GOT3 (cell line): ENCODE results near the gene CCT7.

ENCODE experiments used
- DNase-seq: peaks from one replicate; lab custom pipeline; 2025; ENCODE audit warnings: mixed read lengths; lab: John Stamatoyannopoulos, UW

Gene CCT7

DNA sequence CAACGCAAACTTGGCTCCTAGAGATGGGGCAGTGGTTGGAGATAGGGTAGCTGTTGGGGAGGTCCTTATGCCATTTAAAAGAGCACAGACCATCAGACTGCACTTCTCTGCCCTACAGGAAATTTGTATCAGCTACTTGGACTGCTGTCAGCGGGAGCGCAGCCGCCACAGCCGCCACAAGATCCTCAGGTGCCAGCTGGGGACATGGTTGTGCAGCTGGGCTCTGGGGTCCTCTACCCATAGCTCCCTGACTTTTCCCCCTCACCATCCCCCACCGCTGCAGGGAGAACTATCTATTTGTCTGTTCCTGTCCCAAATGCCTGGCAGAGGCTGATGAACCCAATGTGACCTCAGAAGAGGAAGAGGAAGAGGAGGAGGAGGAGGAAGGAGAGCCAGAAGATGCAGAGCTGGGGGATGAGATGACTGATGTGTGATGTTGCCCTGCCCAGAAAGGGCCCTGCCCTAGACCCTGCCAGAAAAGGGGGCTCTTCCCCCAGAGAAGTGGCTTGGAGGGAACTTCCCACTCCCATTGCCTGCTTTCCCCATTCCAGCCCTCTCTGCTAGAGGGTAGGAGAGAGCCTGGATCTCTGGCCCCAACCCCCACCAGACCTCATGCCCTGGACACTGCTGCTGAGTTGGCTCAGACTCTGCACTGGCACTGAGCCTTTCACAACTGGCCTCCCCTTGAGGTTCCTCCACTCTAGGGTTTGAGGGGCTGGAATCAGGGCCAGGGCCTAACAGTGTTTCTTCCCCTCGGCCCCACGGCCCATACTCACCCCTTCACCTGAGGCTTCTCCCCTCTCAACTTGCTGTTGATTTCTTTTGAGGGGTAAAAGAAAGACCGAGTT, 8.4 kb upstream of the CCT7 start:
- DNase-seq, result no peak

DNA sequence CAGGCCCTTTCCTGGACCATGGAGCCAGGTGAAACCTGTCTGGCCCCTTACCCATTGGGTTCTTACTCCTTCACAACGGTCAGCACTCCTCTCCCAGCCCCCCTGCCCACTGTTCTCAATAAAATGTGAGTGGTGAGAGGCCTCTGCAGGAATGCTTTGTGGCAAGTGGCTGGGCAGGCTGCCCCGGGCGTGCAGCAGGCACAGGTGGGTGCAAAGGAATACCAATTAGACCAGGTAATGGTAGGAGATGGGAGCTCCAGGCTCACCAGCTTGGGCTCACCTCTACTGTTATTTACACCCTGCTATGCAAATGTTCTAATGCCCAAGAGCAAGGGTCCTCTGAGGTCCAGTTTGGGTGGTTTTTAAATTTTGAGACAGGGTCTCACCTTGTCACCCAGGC, 7.0 kb upstream of the CCT7 start:
- DNase-seq, result no peak

DNA sequence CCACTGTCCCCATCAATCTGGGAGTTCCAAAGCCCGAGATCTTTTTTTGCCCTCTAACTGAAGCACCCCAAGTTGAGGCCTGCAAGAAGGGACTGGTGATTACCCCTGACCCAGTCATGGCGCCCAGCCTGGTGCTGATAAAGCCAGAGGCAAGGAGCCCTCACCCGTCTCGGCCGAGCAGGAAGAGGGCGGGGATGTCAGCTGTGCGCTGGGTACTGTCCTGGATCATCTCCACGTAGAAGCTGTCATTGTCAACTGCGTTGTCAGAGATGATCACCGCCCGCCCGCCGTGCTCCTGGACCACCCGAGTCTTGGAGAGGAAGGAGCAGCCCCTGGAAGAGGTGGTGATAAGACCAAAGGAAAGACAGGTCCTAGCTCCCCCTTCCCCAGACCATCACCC, 5.5 kb upstream of the CCT7 start:
- no peak for DNase-seq

DNA sequence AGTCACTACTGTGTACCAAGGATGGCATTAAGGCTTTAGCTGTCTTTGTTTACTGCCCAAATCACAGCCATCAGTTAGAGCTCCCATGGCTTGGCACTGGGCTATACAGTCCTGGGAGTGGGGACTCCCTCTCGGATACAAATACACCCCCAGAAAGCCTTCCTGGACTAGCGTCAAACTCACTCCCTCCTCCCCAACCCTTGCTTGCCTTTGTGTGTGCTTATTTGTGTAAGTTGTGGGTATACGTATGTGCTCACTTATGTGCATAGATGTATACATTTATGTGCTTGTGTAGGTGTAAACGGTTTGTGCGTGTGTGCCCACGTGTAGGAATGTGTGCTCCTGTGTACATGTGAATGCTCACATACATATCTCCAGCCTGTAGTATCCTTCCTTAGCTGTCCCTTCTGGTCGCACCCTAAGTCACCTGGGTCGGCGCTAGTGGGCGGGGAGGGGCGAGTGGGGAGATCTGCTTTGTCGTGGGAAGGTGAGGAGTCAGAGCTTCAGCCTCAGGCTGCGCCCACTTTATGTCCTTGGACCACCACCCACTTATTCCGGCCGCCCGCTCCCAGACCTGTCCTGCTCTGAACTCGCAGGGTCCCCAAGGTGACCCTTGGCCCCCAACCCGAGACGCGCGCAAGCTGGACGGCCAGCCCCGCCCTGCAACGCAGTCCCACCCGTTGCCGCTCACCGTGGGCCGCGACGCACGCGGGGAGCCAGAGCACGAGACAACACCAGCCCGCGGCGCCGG, 1.5 kb upstream of the CCT7 start:
- no peak for DNase-seq

DNA sequence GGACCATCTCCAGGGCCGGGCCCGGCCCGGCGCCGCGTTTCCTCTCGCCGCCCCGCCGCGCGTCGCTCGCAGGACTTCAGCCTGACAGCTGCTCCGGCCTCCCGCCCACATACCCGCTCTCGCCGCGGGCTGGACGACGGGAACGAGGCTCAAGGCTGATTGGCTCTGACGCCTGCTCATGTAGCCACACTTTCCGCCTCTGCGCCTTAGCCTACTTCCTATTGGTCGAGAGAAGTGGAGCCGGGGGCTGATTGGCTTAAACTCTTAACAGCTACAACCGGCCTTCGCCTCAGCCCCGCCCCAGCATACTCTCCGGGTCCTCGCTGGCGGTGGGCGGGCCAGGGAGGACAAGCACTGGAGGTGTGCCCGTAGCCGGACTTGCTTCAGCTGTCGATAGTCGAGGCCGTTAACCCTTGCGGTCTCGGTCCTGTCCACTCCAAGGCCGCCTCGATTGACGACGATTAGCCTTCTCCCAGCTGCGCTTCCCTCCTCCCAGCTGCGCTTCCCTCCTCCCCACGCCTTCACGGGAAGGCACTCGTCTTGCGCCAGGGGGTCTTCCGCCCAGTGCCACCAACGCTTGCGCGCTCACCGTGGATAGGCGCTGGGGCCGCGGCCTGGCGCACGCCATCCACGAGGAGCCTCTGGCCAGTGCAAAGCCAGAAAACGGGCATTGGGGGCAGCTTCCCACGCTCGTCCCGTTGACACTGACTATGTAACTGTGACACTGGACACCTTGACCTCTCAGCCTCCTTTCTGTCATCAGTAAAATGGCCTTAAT, 765 bp upstream of the CCT7 start, which contains the start of gene PRADC1:
Gene PRADC1, minus strand, starts transcription at position 86 of the 778 bp plus-strand sequence. Its CDS starts 79 bp downstream, at position 7.
- DNase-seq, result peak; percentile 93

DNA sequence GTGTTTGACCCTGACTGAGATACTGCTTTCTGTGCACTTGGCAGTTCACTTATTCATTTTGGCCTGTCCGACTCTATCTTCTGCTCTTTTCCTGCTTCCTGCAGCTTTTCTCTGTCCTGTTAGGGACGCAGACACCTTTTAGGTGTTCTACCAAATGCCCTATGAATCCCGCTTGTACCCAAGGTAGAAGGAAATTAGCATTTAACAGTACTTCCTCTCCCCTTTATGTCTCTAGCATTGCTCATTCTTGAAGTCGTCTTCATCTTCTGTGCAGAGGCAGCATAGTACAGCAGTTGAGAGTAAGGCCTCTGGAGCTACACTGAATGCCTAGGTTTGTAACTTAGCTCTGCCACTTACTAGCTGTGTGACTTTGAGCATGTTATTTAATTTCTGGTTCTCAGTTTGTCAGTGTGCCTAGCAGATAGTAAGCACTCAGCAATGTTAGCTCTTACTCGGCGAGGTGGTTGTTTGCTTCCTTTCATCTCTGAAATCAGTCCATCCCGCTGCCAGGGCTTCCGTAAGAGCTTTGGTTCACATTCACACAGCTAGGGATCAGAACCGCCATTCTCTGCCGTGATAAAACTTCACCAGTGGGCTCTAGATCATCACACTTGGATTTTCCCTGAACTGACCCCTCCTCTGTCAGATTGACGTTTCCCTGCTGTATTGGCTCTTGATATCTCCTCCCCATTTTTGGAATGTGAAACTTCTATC, 1.4 kb downstream of the CCT7 start:
- no peak for DNase-seq

DNA sequence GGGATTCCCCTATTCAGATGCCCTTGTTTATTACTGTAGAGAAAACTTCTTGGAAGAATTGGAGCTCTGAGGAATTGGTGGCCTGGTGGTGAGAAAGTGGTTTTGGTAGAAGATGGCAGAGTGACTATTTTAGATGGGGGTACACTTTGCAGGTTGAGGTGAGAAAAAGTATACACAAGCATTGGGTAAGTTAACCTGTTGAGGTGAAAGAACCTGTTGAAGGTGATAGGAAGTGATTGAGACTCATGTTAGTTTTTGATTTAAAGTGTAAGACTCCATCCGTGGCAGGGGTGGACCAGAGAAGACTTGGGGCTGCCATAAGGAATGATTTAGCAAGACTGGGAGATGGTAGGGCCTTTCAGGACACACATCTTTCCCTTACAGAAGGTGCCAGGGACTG, 3.1 kb downstream of the CCT7 start:
- DNase-seq, result no peak

DNA sequence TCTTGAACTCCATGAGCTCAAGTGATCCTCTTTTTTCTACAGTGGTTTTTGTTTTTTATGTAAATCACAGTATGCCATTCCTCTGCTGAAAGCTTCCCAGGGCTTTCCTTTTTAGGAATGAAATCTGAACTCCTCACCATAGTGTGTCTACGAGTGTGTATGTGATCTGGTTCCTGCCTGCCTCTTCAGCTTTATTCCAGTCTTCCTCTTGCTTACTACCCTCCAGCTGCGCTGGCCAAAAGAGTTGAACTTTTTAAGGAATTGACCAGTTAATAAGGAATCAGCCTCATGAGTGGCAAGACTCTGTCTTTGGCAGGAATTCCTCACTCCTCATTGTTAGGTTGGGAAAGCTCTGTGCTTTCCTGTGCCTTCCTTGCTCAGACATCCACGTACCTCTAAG, 4.0 kb downstream of the CCT7 start:
- no peak for DNase-seq

DNA sequence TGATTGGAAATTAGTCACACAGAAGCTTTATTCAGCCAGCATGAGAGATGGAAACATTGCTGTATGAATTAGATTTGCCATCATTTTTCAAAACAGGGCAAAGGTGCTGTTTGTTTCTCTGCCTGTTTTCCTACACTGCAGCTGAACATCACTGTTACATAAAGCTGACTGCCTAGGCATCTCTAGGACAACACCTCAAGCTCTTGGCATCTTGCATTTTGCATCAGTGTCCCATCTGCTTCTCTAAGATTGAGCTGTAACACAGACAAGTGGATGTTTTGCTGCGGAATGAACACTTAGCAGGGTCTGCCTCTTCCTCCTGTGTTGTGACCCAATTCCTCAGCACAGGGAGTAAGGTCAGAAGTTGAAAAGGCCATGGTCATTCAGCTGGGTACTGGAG, 4.9 kb downstream of the CCT7 start:
- DNase-seq, result no peak

DNA sequence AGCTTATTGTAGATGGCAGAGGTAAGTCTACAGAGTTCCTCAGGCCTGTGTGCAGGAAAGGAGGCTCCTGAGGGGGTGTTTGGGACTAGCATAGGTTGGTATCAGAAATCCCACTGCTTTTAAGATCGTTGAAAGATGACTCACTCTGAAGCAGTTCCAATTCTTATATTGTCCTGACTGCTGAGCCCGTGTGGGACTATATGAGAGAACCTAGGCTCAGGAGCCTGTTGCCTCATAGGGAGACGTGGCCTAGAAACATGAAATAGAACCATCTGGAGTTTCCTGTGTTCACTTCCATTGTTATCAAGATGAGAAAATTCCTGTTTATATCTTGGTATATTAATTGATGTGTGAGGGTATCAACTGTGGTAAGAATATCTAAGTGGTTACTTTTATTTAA, 5.7 kb downstream of the CCT7 start:
- DNase-seq, result no peak

DNA sequence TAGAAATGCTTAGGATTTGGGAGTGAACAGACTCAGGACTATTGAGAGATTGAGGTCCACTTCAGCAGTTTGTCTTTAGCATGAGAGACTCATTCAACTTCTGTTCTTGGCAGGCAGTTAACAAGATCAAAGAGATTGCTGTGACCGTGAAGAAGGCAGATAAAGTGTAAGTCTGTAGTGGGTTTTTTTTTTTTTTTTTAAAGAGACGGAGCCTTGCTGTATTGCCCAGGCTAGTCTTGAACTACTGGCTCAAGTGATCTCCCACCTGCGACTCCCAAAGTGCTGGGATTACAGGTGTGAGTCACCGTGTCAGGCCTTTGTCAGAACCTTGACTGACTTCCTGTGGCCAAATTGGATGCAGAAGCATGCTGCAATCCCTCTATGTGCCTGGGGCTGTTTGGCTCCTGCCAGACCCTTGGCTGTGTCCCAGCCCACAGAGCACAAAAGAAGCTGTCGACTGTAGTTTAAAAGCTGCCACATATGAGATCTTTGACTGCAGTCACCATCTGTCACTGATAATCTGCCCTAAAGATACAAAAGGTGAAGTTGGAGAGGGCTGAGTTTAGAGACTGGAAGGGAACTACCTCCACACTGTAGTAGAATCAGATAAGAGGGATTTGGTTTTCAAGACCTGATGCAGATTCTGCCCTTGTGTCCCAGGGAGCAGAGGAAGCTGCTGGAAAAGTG, 9.9 kb downstream of the CCT7 start:
- no peak for DNase-seq

DNA sequence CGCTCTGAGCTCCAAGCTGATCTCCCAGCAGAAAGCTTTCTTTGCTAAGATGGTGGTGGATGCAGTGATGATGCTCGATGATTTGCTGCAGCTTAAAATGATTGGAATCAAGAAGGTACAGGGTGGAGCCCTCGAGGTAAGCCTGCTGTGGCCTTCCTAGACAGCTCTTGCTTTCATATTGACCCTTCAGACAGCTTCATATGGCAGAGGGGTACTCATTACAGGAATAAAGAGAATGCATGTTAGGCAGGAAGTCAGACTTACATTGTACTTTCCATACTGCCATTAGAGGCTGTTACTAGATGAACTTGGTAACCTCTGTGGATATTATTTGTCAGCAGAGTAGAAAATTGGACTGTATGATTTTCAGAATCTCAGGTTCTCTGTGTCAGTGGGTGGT, 10.5 kb downstream of the CCT7 start:
- DNase-seq, result no peak

DNA sequence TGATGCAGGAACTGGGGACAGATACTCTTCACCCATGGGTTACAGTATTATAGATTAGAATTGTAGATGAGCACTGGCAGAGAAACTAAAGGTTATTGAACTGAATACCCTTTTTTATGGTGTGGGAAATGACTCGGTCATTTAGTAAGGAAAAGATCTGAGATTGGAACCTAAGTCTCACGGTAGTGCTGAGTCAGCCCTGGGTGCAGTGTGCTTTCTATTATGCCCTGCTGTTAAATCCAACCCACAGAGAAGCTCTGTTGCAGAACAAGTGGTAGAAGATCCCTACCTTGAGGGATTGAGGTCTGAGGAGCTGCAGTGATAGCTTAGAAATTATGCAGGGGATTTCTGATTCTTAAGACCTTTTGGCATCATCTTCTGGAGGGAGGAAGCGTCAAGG, 12.7 kb downstream of the CCT7 start:
- DNase-seq, result no peak

DNA sequence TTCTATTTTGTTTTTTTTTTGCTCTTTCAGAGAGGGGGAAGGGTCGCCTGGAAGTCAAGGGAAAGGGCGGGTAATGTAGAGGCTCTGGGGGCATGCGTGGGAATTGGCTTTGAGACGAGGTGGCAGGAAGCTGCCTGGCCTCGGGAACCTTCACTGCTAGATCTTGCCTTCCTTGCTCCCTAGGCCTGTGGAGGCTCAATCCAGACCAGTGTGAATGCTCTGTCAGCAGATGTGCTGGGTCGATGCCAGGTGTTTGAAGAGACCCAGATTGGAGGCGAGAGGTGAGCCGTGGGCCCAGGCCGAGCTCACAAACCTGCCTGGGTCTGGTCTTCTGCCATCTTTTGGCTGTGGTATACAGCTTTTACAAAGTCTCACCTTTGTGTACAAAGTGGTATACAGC, 15.5 kb downstream of the CCT7 start:
- DNase-seq, result no peak

DNA sequence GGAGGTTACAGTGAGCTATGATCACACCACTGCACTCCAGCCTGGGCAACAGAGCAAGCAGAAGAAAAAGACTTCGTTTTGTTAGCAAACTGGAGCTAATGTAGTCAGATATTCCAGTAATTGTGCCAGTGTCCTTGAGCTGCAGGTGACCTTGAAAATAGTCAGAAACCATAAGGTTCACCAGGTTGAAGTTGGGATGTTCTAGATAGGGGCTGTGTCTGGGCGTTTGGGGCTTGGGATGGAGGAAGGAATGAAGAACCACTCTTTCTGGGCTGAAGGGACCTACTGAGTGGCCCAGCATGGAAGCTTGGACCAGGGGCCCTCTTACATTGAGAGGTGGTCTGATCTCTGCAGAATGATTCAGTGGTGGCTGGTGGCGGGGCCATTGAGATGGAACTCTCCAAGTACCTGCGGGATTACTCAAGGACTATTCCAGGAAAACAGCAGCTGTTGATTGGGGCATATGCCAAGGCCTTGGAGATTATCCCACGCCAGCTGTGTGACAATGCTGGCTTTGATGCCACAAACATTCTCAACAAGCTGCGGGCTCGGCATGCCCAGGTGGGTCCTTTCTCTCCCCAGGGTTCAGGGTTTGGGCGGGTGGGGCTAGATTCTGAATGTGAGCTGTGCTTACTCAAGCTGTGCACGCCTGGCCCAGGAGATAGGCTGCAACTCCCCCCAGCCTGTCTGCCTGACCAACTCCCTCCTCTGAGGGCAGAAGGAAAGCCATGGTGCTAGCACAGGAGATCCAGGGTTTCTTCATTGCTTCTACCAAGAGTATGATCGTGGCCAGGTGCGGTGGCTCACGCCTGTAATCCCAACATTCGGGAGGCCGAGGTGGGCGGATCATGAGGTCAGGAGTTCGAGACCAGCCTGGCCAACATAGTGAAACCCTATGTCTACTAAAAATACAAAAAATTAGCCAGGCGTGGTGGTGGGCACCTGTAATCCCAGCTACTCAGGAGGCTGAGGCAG, 17.1 kb downstream of the CCT7 start:
- DNase-seq, result no peak

DNA sequence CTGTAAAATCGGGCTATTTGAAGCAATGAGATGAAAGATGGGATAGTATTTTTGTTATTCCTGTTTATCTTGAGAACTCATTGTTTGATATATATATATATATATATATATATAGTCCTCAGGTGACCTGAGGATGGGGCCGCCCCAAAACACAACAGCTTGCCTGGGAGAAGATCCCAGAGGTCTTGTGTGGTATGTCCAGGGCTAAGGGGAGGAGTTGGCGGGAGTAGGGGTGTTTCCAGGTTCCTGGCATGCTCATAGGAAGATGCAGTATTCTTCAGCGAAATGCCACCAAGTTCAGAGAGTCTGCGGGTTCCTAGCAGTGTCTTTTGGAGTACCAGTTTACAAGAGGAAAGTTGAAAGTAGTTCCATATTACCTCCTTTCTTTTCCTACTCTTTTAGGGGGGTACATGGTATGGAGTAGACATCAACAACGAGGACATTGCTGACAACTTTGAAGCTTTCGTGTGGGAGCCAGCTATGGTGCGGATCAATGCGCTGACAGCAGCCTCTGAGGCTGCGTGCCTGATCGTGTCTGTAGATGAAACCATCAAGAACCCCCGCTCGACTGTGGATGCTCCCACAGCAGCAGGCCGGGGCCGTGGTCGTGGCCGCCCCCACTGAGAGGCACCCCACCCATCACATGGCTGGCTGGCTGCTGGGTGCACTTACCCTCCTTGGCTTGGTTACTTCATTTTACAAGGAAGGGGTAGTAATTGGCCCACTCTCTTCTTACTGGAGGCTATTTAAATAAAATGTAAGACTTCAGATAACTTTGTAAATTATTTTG, 18.3 kb downstream of the CCT7 start:
- DNase-seq, result no peak

DNA sequence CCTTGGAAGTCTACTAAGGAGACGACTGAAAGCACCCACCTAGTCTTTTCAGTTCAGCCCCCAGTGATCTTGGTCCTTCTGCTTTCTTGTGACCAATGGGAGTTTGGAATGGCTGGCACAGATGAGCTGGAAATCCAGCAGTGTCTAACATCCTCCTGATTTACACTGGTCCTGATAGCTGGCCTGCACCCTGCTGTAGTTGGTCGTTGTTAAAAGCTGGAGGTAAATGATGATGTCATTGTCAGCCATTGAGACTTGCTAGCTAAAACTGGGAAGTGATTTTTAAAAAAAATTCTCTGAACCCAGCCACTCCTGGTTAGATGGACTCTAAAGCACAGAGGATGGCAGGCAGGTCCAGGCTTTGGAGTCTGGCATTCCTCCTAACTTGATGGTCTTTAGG, 19.3 kb downstream of the CCT7 start:
- DNase-seq, result no peak

DNA sequence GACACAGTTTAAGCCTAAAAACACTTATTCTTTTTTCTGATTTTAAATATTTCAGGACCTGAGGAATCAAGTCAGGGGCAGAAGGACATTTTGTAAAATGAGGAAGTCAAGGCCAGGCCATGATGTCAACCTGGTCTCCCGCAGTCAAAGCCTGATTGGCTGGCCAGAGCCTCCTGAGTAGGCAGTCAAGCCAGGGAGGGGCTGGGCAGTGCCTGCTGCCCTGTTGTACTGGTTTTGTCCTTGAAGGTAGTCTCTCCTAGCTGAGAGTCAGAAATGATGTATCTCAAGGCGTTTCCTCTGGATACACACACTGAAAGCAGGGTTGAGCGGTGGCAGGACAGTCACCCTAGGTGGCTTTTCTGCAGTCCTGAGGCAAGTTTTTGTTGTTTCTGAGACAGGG, 19.8 kb downstream of the CCT7 start:
- no peak for DNase-seq

DNA sequence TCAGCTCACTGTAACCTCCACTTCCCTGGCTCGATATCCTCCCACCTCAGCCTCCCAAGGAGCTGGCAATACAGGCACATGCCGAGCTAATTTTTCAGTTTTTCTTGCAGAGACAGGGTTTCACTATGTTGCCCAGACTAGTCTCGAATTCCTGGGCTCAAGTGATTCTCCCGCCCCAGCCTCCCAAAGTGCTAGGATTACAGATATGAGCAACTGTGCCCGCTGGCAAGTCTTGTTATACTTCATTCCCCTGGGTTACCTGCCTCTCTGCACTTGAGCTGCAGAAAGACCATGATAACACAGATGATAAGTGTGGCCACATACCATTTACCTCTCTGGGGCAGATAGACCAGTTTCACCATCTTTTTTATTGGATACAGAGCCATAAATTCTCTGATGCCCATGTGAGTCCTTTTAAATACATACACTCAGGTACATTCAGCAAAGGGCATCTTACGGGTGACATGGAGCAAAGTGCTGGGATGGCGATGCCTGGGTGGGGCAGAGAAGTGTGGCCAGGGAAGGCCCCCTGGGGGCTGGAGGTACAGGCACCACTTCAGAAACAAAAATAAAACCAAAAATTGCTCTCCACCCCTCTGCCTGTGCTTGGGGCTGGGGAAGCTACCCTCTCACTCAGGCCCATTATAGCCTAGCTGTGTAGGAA, 20.4 kb downstream of the CCT7 start:
- no peak for DNase-seq
